NB4 (cell line): ENCODE results near the gene PRPF6.

ENCODE experiments used
- MYC ChIP-seq: IDR thresholded peaks from 2 replicates; pipeline ENCODE4 v1.6.1; 2011; ENCODE audit warnings: low read depth, low read length
- POLR2A ChIP-seq: IDR thresholded peaks from 2 replicates; pipeline ENCODE4 v1.6.1; 2011; ENCODE audit warnings: mild to moderate bottlenecking; ENCODE audit not compliant: insufficient read length; ENCODE audit errors: extremely low read depth
- TF ChIP-seq, protein P1 (sequence below): IDR thresholded peaks from one replicate; pipeline ENCODE4 v1.5.1; 2012; ENCODE audit warnings: low read depth, low read length

DNA sequence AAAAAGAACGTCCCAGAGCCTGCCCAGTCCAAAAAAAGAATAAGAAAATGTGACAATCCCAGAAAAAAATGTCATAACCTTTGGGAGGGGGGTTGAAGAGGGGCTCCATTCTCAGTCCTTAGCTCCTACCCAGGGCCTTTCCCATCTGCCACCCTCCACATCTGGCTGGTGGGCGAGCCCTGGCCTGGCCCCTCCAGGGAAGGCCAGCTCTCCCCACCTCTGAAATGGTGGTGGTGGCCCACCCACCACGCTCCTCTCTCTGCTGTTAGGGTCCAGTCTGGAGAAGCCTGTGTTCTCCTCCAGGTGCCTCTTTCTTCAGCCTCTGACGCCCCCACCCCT is 98.0 kb downstream of the PRPF6 start:
- TF ChIP-seq POLR2A, result no peak
- TF ChIP-seq, protein P1, sequence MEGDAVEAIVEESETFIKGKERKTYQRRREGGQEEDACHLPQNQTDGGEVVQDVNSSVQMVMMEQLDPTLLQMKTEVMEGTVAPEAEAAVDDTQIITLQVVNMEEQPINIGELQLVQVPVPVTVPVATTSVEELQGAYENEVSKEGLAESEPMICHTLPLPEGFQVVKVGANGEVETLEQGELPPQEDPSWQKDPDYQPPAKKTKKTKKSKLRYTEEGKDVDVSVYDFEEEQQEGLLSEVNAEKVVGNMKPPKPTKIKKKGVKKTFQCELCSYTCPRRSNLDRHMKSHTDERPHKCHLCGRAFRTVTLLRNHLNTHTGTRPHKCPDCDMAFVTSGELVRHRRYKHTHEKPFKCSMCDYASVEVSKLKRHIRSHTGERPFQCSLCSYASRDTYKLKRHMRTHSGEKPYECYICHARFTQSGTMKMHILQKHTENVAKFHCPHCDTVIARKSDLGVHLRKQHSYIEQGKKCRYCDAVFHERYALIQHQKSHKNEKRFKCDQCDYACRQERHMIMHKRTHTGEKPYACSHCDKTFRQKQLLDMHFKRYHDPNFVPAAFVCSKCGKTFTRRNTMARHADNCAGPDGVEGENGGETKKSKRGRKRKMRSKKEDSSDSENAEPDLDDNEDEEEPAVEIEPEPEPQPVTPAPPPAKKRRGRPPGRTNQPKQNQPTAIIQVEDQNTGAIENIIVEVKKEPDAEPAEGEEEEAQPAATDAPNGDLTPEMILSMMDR, result no peak
- TF ChIP-seq MYC, result no peak
